Astrocyte of the cerebellum (primary cell): Measurements from ENCODE around the gene MOCS1.
A peak's percentile ranks its signal among the peaks of the same experiment; 100 is the strongest.

ENCODE experiments used
- DNase-seq: peaks from one replicate; pipeline ENCODE4 v3.0.0-alpha.2; 2011; ENCODE audit warnings: low read depth
- H3K4me3 ChIP-seq: 2 replicates; pipeline ENCODE4 v1.5.1; 2011; ENCODE audit warnings: mild to moderate bottlenecking, low read depth, low read length, moderate library complexity
- CTCF ChIP-seq: IDR thresholded peaks from 2 replicates; pipeline ENCODE4 v1.5.1; 2012; ENCODE audit warnings: low read length, low read depth, moderate library complexity, mild to moderate bottlenecking; ENCODE audit errors: missing control alignments
- in situ Hi-C: cut with HindIII; loops from 2 replicates; pipeline ENCODE4 v1.10.0; 2017; ENCODE audit warnings: low sequenced_read_pairs

MOCS1 gene

GRCh38 chr6:39897698-39898097, 36.6 kb downstream of the MOCS1 start:
- TF ChIP-seq CTCF, result no peak
- no peak for DNase-seq

GRCh38 chr6:39896701-39897100, 37.6 kb downstream of the MOCS1 start:
- no peak for DNase-seq
- no peak overlapping the region for H3K4me3 ChIP-seq
- no peak for TF ChIP-seq CTCF
- in situ Hi-C loops, result no loop called here

More at GRCh38 chr6:39897698-39898097, 36.6 kb downstream of the MOCS1 start:
- no peak overlapping the region for H3K4me3 ChIP-seq
- in situ Hi-C loops, result no loop called here

DNA sequence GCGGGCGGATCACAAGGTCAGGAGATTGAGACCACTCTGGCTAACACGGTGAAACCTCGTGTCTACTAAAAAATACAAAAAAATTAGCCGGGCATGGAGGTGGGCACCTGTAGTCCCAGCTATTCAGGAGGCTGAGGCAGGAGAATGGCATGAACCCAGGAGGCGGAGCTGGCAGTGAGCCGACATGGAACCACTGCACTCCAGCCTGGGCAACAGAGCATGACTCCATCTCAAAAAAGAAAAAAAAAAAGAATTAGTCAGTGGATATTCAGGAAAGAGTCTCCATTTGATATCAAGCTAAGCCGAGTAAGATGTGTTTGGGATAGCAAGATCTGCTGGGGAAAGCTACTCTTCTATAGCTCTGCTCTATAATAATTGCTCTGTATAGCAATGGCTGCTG, 41.0 kb downstream of the MOCS1 start:
- in situ Hi-C loops, result no loop called here
- no peak for DNase-seq
- no peak for TF ChIP-seq CTCF
- H3K4me3 ChIP-seq, result no peak overlapping the region

- peak; percentile 85 for TF ChIP-seq CTCF
- in situ Hi-C loops, result no loop called here
- no peak overlapping the region for H3K4me3 ChIP-seq
- DNase-seq, result peak; percentile 37
Observed at GRCh38 chr6:39892490-39893129, 41.7 kb downstream of the MOCS1 start.

GRCh38 chr6:39891976-39892375, 42.3 kb downstream of the MOCS1 start:
- in situ Hi-C loops, result no loop called here
- no peak for DNase-seq
- no peak overlapping the region for H3K4me3 ChIP-seq
- TF ChIP-seq CTCF, result no peak

DNA sequence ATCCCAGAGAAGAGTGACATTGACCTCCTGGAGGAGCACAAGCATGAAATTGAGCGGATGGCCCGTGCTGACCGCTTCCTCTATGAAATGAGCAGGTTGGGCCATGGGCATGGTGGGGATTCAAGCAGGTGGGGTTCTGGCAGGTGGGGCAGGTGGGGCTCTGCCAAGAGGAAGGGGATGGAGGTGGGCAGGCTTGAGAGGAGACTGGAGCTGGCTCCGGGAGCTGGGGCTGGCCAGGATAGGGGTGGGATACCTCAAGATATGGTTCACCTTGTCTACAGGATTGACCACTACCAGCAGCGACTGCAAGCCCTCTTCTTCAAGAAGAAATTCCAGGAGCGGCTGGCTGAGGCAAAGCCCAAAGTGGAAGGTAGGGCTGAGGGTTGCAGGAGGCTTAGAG, 42.9 kb downstream of the MOCS1 start:
- H3K4me3 ChIP-seq, result no peak overlapping the region
- TF ChIP-seq CTCF, result no peak
- in situ Hi-C loops, result no loop called here

More for the DNA sequence above, 42.9 kb downstream of the MOCS1 start:
- DNase-seq, result no peak
